ENCODE measurements around the gene MIA. TPM values are rescaled to one million over a fixed set of nuclear protein-coding genes. Genes with fewer than 3 reads are reported as not detected.
"Not testable (repeated sequence)": the region's sequence is repeated elsewhere in the genome, so short reads cannot be mapped to it uniquely, and the experiment has no call there.

The MIA gene
- total RNA-seq, 1 experiment from 2014 or later, result not detected

GRCh38 chr19:40777937-40778705 lies 2.8 kb downstream of the MIA start, which contains the start of gene RAB4B:
TSS of gene RAB4B (plus strand) at chr19:40778247. CDS start at chr19:40778376, 129 bp downstream.
- peak; percentile 99 for DNase-seq (ENCODE audit: low spot score)

GRCh38 chr19:40778706-40779284 lies 3.5 kb downstream of the MIA start:
- DNase-seq (ENCODE audit: low spot score), result no peak

GRCh38 chr19:40780582-40780981 lies 5.3 kb downstream of the MIA start:
- no peak for DNase-seq (ENCODE audit: low spot score)

GRCh38 chr19:40781140-40781539 lies 5.8 kb downstream of the MIA start:
- DNase-seq (ENCODE audit: low spot score), result no peak

GRCh38 chr19:40783711-40784110 lies 8.4 kb downstream of the MIA start:
- no peak for DNase-seq (ENCODE audit: low spot score)

- not testable (repeated sequence) for DNase-seq (ENCODE audit: low spot score)
These were observed 8.8 kb downstream of the MIA start for GRCh38 chr19:40784146-40784545.

- no peak for DNase-seq (ENCODE audit: low spot score)
These were observed 10.2 kb downstream of the MIA start for GRCh38 chr19:40785526-40785925.

- no peak for DNase-seq (ENCODE audit: low spot score)
These were observed 11.0 kb downstream of the MIA start for GRCh38 chr19:40786060-40787037.

- DNase-seq (ENCODE audit: low spot score), result no peak
These were observed 16.0 kb downstream of the MIA start for GRCh38 chr19:40791349-40791748.

GRCh38 chr19:40791996-40792395 lies 16.7 kb downstream of the MIA start:
- no peak for DNase-seq (ENCODE audit: low spot score)

GRCh38 chr19:40797166-40797962 lies 22.0 kb downstream of the MIA start:
- DNase-seq (ENCODE audit: low spot score), result no peak

- peak; percentile 66 for DNase-seq (ENCODE audit: low spot score)
These were observed 22.8 kb downstream of the MIA start for GRCh38 chr19:40797963-40798682.

- DNase-seq (ENCODE audit: low spot score), result peak; percentile 98
These were observed 23.6 kb downstream of the MIA start, which contains the start of gene EGLN2 for GRCh38 chr19:40798683-40799557. TSS of gene EGLN2 (plus strand) at chr19:40799191. CDS start at chr19:40800573, 1,382 bp downstream.

GRCh38 chr19:40799558-40800338 lies 24.4 kb downstream of the MIA start:
- DNase-seq (ENCODE audit: low spot score), result no peak

GRCh38 chr19:40800339-40800996 lies 25.1 kb downstream of the MIA start:
- no peak for DNase-seq (ENCODE audit: low spot score)

- no peak for DNase-seq (ENCODE audit: low spot score)
These were observed 25.7 kb downstream of the MIA start for GRCh38 chr19:40800997-40801377.

GRCh38 chr19:40801426-40802299 lies 26.3 kb downstream of the MIA start:
- DNase-seq (ENCODE audit: low spot score), result no peak

Measured in A172 (cell line).